ENCODE results near the gene PPP1R36. TPM values are rescaled to one million over a fixed set of nuclear protein-coding genes. Genes with fewer than 3 reads are reported as not detected.

Gene PPP1R36
- total RNA-seq, 1 experiment from 2014 or later, result 0.50 TPM

DNA sequence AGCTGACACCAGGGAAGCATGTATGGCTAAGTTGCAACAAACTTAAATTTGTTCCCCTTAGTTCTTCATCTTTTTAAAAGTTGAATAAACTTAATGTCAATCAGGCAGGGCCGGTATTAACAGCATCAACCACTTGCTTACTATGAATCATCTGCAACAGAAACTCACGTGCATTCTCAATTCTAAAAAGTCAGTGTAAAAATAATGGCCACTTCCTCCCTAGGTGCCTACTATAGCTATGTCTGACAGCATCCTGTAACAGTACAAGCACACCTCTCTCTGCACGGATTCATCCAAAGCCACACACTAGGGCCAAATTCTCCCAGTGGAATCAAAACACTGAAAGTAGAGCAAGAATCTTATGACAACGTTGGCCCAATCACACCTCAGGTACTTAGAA is 48.6 kb downstream of the PPP1R36 start:
- Mint-ChIP-seq H3K27ac (no peak overlapping the region), H3K36me3 (ENCODE audit: insufficient read depth in 1 of 3, low read depth in 3 of 3) (no peaks in the 10 kb centered on the region), H3K4me1 (no peaks in the 10 kb centered on the region), H3K27me3 (ENCODE audit: low read depth) (peaks cover 2% of the 10 kb centered on the region; the same call in 1 of the 2 replicates), H3K9me3 (no peaks in the 10 kb centered on the region), H3K4me3 (no peak overlapping the region)
- Histone ChIP-seq H3K4ac (ENCODE audit: low read depth, low read length) (no peak overlapping the region), H3K56ac (ENCODE audit: insufficient read length, low read depth, low read length) (no peak overlapping the region), H3K18ac (ENCODE audit: insufficient read length, low read depth, low read length) (no peak overlapping the region), H3K4me1 (ENCODE audit: insufficient read depth, low read length) (no peaks in the 10 kb centered on the region), H3K4me2 (ENCODE audit: insufficient read depth, insufficient read length, low read length) (no peak overlapping the region), H3K9ac (ENCODE audit: extremely low read depth, insufficient read length, low read length) (no peak overlapping the region), H3K27ac (ENCODE audit: insufficient read length, low read depth, low read length) (no peak overlapping the region), H2BK12ac (ENCODE audit: insufficient read length, low read depth, low read length) (no peak overlapping the region), H4K20me1 (ENCODE audit: control insufficient read depth, insufficient read depth, insufficient read length) (no peaks in the 10 kb centered on the region), H3K9me3 (ENCODE audit: control insufficient read depth, low read depth, low read length) (no peaks in the 10 kb centered on the region), H3K79me2 (ENCODE audit: insufficient read depth, low read length) (no peaks in the 10 kb centered on the region), H2BK120ac (ENCODE audit: low read depth, low read length, poor library complexity, severe bottlenecking) (no peak overlapping the region), H4K8ac (replicated peaks; ENCODE audit: insufficient read length, low read depth, low read length) (no peak overlapping the region), H3K23ac (ENCODE audit: insufficient read length, low read depth, low read length) (no peak overlapping the region), H3K79me1 (ENCODE audit: insufficient read depth, low read depth, low read length, poor library complexity, severe bottlenecking) (no peaks in the 10 kb centered on the region), H3K27me3 (ENCODE audit: insufficient read depth, low read length) (no peaks in the 10 kb centered on the region), H3K14ac (ENCODE audit: insufficient read depth, low read length) (no peak overlapping the region), H4K91ac (ENCODE audit: insufficient read length, low read depth, low read length) (no peak overlapping the region), H2AK5ac (ENCODE audit: insufficient read length, low read length) (no peak overlapping the region), H2AFZ (ENCODE audit: low read length) (no peak overlapping the region), H4K5ac (ENCODE audit: insufficient read length, low read depth, low read length) (no peak overlapping the region), H2BK5ac (ENCODE audit: insufficient read length, low read length) (no peak overlapping the region), H2BK20ac (ENCODE audit: low read depth, low read length, poor library complexity, severe bottlenecking) (no peak overlapping the region), H3T11ph (ENCODE audit: low read length) (no peak overlapping the region), H2BK15ac (ENCODE audit: low read depth, low read length) (no peak overlapping the region), H3K23me2 (ENCODE audit: insufficient read length, low read depth, low read length, poor library complexity, severe bottlenecking) (no peaks in the 10 kb centered on the region)
- no peak for DNase-seq
- WGBS (ENCODE audit: extremely low coverage, insufficient read length, low lambda C conversion rate), result no CpG with 5 or more reads among the region's 4 CpGs
- TF ChIP-seq, protein P1, sequence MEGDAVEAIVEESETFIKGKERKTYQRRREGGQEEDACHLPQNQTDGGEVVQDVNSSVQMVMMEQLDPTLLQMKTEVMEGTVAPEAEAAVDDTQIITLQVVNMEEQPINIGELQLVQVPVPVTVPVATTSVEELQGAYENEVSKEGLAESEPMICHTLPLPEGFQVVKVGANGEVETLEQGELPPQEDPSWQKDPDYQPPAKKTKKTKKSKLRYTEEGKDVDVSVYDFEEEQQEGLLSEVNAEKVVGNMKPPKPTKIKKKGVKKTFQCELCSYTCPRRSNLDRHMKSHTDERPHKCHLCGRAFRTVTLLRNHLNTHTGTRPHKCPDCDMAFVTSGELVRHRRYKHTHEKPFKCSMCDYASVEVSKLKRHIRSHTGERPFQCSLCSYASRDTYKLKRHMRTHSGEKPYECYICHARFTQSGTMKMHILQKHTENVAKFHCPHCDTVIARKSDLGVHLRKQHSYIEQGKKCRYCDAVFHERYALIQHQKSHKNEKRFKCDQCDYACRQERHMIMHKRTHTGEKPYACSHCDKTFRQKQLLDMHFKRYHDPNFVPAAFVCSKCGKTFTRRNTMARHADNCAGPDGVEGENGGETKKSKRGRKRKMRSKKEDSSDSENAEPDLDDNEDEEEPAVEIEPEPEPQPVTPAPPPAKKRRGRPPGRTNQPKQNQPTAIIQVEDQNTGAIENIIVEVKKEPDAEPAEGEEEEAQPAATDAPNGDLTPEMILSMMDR (conservative IDR thresholded peaks at IDR 0.05), result no peak

Data from H9 (cell line).